ENCODE results near the gene TNFAIP8L2.

DNA sequence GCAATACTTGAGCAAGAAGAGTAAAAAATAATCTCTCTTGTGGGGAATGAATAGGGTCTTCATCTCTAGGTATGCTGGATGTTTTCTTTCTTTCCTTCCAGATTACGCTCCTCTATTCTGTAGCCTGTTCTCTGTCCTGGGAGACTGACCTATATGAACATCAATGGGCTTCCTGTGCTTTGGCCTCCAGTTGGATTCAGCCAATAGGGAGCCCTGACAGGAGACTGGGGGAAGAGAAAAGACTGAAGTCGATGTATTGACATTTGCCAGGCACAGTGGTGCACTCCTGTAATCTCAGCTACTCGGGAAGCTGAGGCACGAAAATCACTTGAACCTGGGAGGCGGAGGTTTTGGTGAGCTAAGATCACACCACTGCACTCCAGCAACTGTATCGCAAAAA, 27.6 kb upstream of the TNFAIP8L2 start:
- TF ChIP-seq, protein P1, sequence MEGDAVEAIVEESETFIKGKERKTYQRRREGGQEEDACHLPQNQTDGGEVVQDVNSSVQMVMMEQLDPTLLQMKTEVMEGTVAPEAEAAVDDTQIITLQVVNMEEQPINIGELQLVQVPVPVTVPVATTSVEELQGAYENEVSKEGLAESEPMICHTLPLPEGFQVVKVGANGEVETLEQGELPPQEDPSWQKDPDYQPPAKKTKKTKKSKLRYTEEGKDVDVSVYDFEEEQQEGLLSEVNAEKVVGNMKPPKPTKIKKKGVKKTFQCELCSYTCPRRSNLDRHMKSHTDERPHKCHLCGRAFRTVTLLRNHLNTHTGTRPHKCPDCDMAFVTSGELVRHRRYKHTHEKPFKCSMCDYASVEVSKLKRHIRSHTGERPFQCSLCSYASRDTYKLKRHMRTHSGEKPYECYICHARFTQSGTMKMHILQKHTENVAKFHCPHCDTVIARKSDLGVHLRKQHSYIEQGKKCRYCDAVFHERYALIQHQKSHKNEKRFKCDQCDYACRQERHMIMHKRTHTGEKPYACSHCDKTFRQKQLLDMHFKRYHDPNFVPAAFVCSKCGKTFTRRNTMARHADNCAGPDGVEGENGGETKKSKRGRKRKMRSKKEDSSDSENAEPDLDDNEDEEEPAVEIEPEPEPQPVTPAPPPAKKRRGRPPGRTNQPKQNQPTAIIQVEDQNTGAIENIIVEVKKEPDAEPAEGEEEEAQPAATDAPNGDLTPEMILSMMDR (conservative IDR thresholded peaks at IDR 0.05 in 1 of 2, IDR thresholded peaks at IDR 0.05 in 1 of 2; ENCODE audit: extremely low read depth in 1 of 2, insufficient read depth in 1 of 2, low read depth in 1 of 2, low read length in 2 of 2) = no peak
- TF ChIP-seq EZH2 (IDR thresholded peaks at IDR 0.05; ENCODE audit: borderline replicate concordance, low read length) = no peak
